HFFc6 (cell line): ENCODE measurements around the gene C2CD3. TPM values are rescaled to one million over a fixed set of nuclear protein-coding genes. Genes with fewer than 3 reads are reported as not detected.

ENCODE experiments used
- DNase-seq: peaks from one replicate; pipeline ENCODE4 v3.0.0-alpha.2; 2018
- H3K27ac Mint-ChIP-seq: 2 replicates; pipeline ENCODE4 v1.8.0; 2020; ENCODE audit warnings: mild to moderate bottlenecking, mixed read lengths
- H3K27me3 Mint-ChIP-seq: 2 replicates; pipeline ENCODE4 v1.8.0; 2021; ENCODE audit warnings: mild to moderate bottlenecking, moderate library complexity, mixed read lengths; ENCODE audit not compliant: insufficient read depth
- H3K36me3 Mint-ChIP-seq: 2 replicates; pipeline ENCODE4 v1.8.0; 2021; ENCODE audit warnings: low read depth, mixed read lengths
- H3K4me1 Mint-ChIP-seq: 2 replicates; pipeline ENCODE4 v1.8.0; 2020; ENCODE audit warnings: low read depth, mixed read lengths
- H3K4me3 Mint-ChIP-seq: 2 replicates; pipeline ENCODE4 v1.8.0; 2020; ENCODE audit warnings: mild to moderate bottlenecking, moderate library complexity, mixed read lengths
- H3K9me3 Mint-ChIP-seq: 2 replicates; pipeline ENCODE4 v1.8.0; 2020; ENCODE audit warnings: mild to moderate bottlenecking, mixed read lengths
- CTCF ChIP-seq: fragments of 200-600 bp; sonication (generic); IDR thresholded peaks from 2 replicates; pipeline ENCODE4 v1.5.0; 2021; ENCODE audit warnings: antibody characterized with exemption, mild to moderate bottlenecking
- total RNA-seq, 6 experiments: library from RNA; stranded (reverse); fragmentation: NEBNext Ultra II Directional; extraction: Animal tissue kit (Norgen Biotek cat#: 25700); gene quantifications; 2 replicates in 1 of 6; 3 replicates in 5 of 6; pipeline ENCODE4 v1.2.3, GENCODE V29; 2021

C2CD3 gene
- total RNA-seq, 6 experiments from 2014 or later = 14.6 to 23.0 (median 17.2) TPM

- H3K4me1 Mint-ChIP-seq = peaks cover 29% of the 10 kb centered on the region
- peaks cover 1% of the 10 kb centered on the region; the same call in 1 of the 2 replicates for H3K27me3 Mint-ChIP-seq
- no peak overlapping the region for H3K4me3 Mint-ChIP-seq
- DNase-seq = no peak
- H3K27ac Mint-ChIP-seq = no peak overlapping the region
- no peaks in the 10 kb centered on the region for H3K9me3 Mint-ChIP-seq
- TF ChIP-seq CTCF = no peak
- peaks cover 18% of the 10 kb centered on the region for H3K36me3 Mint-ChIP-seq
Measured at GRCh38 chr11:74020539-74020938, 150.3 kb downstream of the C2CD3 start.

- no peaks in the 10 kb centered on the region for H3K9me3 Mint-ChIP-seq
- H3K4me3 Mint-ChIP-seq = no peak overlapping the region
Measured at GRCh38 chr11:74019860-74020259, 150.9 kb downstream of the C2CD3 start.

GRCh38 chr11:74019104-74019738 is 151.6 kb downstream of the C2CD3 start:
- Mint-ChIP-seq H3K4me1 (peaks cover 16% of the 10 kb centered on the region), H3K4me3 (no peak overlapping the region), H3K9me3 (no peaks in the 10 kb centered on the region), H3K36me3 (peaks cover 18% of the 10 kb centered on the region), H3K27me3 (peaks cover 2% of the 10 kb centered on the region; the same call in 1 of the 2 replicates), H3K27ac (no peak overlapping the region)
- DNase-seq = no peak
- TF ChIP-seq CTCF = no peak

More at GRCh38 chr11:74019860-74020259, 150.9 kb downstream of the C2CD3 start:
- H3K27me3 Mint-ChIP-seq = peaks cover 2% of the 10 kb centered on the region; the same call in 1 of the 2 replicates
- peaks cover 18% of the 10 kb centered on the region for H3K36me3 Mint-ChIP-seq
- H3K4me1 Mint-ChIP-seq = peaks cover 22% of the 10 kb centered on the region
- no peak for DNase-seq
- no peak overlapping the region for H3K27ac Mint-ChIP-seq
- TF ChIP-seq CTCF = no peak

- no peak for TF ChIP-seq CTCF
- H3K27me3 Mint-ChIP-seq = peaks cover 2% of the 10 kb centered on the region; the same call in 1 of the 2 replicates
- peak overlapping the region; percentile 59 for H3K27ac Mint-ChIP-seq
- H3K36me3 Mint-ChIP-seq = peaks cover 14% of the 10 kb centered on the region
- peaks cover 8% of the 10 kb centered on the region for H3K4me1 Mint-ChIP-seq
- H3K9me3 Mint-ChIP-seq = no peaks in the 10 kb centered on the region
- DNase-seq = peak; percentile 29
- H3K4me3 Mint-ChIP-seq = no peak overlapping the region
Measured at GRCh38 chr11:74018331-74019005, 152.3 kb downstream of the C2CD3 start.

GRCh38 chr11:74017631-74018030 is 153.2 kb downstream of the C2CD3 start:
- peaks cover 8% of the 10 kb centered on the region for H3K4me1 Mint-ChIP-seq
- no peak overlapping the region for H3K4me3 Mint-ChIP-seq
- peaks cover 9% of the 10 kb centered on the region; the same call in 1 of the 2 replicates for H3K36me3 Mint-ChIP-seq
- H3K27me3 Mint-ChIP-seq = peaks cover 2% of the 10 kb centered on the region; the same call in 1 of the 2 replicates
- TF ChIP-seq CTCF = no peak
- H3K9me3 Mint-ChIP-seq = no peaks in the 10 kb centered on the region
- H3K27ac Mint-ChIP-seq = no peak overlapping the region
- no peak for DNase-seq
